ENCODE results near the gene RFLNA.

Gene RFLNA

GRCh38 chr12:124289634-124290600 lies 5.0 kb upstream of the RFLNA start:
- DNase-seq (ENCODE audit: low read depth), result no peak
- H3K4me3 ChIP-seq (ENCODE audit: control insufficient read depth, low read depth, low read length), result no peak overlapping the region
- TF ChIP-seq CTCF (IDR thresholded peaks at IDR 0.05; ENCODE audit: control insufficient read depth, insufficient read depth, low read depth, low read length, missing control alignments), result no peak

- no peak overlapping the region for H3K4me3 ChIP-seq (ENCODE audit: control insufficient read depth, low read depth, low read length)
- TF ChIP-seq CTCF (IDR thresholded peaks at IDR 0.05; ENCODE audit: control insufficient read depth, insufficient read depth, low read depth, low read length, missing control alignments), result no peak
- DNase-seq (ENCODE audit: low read depth), result no peak
Observed at GRCh38 chr12:124292385-124292784, 2.5 kb upstream of the RFLNA start.

GRCh38 chr12:124293286-124294003 lies 1.4 kb upstream of the RFLNA start:
- DNase-seq (ENCODE audit: low read depth), result no peak
- H3K4me3 ChIP-seq (ENCODE audit: control insufficient read depth, low read depth, low read length), result no peak overlapping the region
- no peak for TF ChIP-seq CTCF (IDR thresholded peaks at IDR 0.05; ENCODE audit: control insufficient read depth, insufficient read depth, low read depth, low read length, missing control alignments)

GRCh38 chr12:124295431-124296058 lies 652 bp downstream of the RFLNA start:
- peak overlapping the region; percentile 51 for H3K4me3 ChIP-seq (ENCODE audit: control insufficient read depth, low read depth, low read length)
- DNase-seq (ENCODE audit: low read depth), result no peak
- TF ChIP-seq CTCF (IDR thresholded peaks at IDR 0.05; ENCODE audit: control insufficient read depth, insufficient read depth, low read depth, low read length, missing control alignments), result no peak

- peak overlapping the region; percentile 28 for H3K4me3 ChIP-seq (ENCODE audit: control insufficient read depth, low read depth, low read length)
- DNase-seq (ENCODE audit: low read depth), result no peak
- no peak for TF ChIP-seq CTCF (IDR thresholded peaks at IDR 0.05; ENCODE audit: control insufficient read depth, insufficient read depth, low read depth, low read length, missing control alignments)
Observed at GRCh38 chr12:124296295-124296915, 1.5 kb downstream of the RFLNA start.

GRCh38 chr12:124296916-124297351 lies 2.0 kb downstream of the RFLNA start:
- no peak for DNase-seq (ENCODE audit: low read depth)
- no peak for TF ChIP-seq CTCF (IDR thresholded peaks at IDR 0.05; ENCODE audit: control insufficient read depth, insufficient read depth, low read depth, low read length, missing control alignments)
- H3K4me3 ChIP-seq (ENCODE audit: control insufficient read depth, low read depth, low read length), result no peak overlapping the region

All from AG09309 (cell line).